T-helper 2 cell treated with Interferon-gamma antibody and Interleukin-4, amounts not matched to agents 5 μg/mL and 100 μg/mL, for 36 hours (primary cell): ENCODE results near the gene COL5A1.

Experiments
- DNase-seq: peaks from one replicate; pipeline ENCODE4 v3.0.0; 2021; ENCODE audit warnings: low spot score
- H3K27ac Mint-ChIP-seq: one replicate; pipeline ENCODE4 v1.8.0; 2021; ENCODE audit warnings: mild to moderate bottlenecking, mixed read lengths
- H3K27me3 Mint-ChIP-seq: one replicate; pipeline ENCODE4 v1.8.0; 2021; ENCODE audit warnings: low read depth, mixed read lengths
- H3K36me3 Mint-ChIP-seq: one replicate; pipeline ENCODE4 v1.8.0; 2021; ENCODE audit warnings: low read depth, mixed read lengths
- H3K4me1 Mint-ChIP-seq: one replicate; pipeline ENCODE4 v1.8.0; 2021; ENCODE audit warnings: low read depth, mixed read lengths
- H3K4me3 Mint-ChIP-seq: one replicate; pipeline ENCODE4 v1.8.0; 2022; ENCODE audit warnings: mild to moderate bottlenecking, moderate library complexity, mixed read lengths
- H3K9me3 Mint-ChIP-seq: one replicate; pipeline ENCODE4 v1.8.0; 2021; ENCODE audit warnings: mixed read lengths

Gene COL5A1

GRCh38 chr9:134756098-134756497 lies 114.5 kb downstream of the COL5A1 start:
- H3K9me3 Mint-ChIP-seq = peaks cover 17% of the 10 kb centered on the region
- H3K4me1 Mint-ChIP-seq = no peaks in the 10 kb centered on the region
- DNase-seq = no peak
- H3K4me3 Mint-ChIP-seq = no peak overlapping the region
- H3K27ac Mint-ChIP-seq = no peak overlapping the region
- no peaks in the 10 kb centered on the region for H3K36me3 Mint-ChIP-seq
- no peaks in the 10 kb centered on the region for H3K27me3 Mint-ChIP-seq

- no peak overlapping the region for H3K4me3 Mint-ChIP-seq
- peaks cover 20% of the 10 kb centered on the region for H3K9me3 Mint-ChIP-seq
- no peaks in the 10 kb centered on the region for H3K27me3 Mint-ChIP-seq
- no peaks in the 10 kb centered on the region for H3K36me3 Mint-ChIP-seq
- no peak overlapping the region for H3K27ac Mint-ChIP-seq
- H3K4me1 Mint-ChIP-seq = no peaks in the 10 kb centered on the region
- DNase-seq = no peak
Measured at GRCh38 chr9:134757216-134757975, 115.8 kb downstream of the COL5A1 start.

- Mint-ChIP-seq H3K27me3 (no peaks in the 10 kb centered on the region), H3K9me3 (peaks cover 20% of the 10 kb centered on the region), H3K4me1 (no peaks in the 10 kb centered on the region), H3K27ac (no peak overlapping the region), H3K4me3 (no peak overlapping the region), H3K36me3 (no peaks in the 10 kb centered on the region)
- no peak for DNase-seq
Measured at GRCh38 chr9:134758949-134759607, 117.5 kb downstream of the COL5A1 start.

GRCh38 chr9:134759913-134760312 lies 118.3 kb downstream of the COL5A1 start:
- H3K36me3 Mint-ChIP-seq = no peaks in the 10 kb centered on the region
- DNase-seq = no peak
- no peak overlapping the region for H3K4me3 Mint-ChIP-seq
- H3K4me1 Mint-ChIP-seq = no peaks in the 10 kb centered on the region
- no peak overlapping the region for H3K27ac Mint-ChIP-seq
- H3K27me3 Mint-ChIP-seq = no peaks in the 10 kb centered on the region
- peaks cover 20% of the 10 kb centered on the region for H3K9me3 Mint-ChIP-seq

GRCh38 chr9:134760750-134761420 lies 119.3 kb downstream of the COL5A1 start:
- Mint-ChIP-seq H3K4me1 (no peaks in the 10 kb centered on the region), H3K27me3 (no peaks in the 10 kb centered on the region), H3K36me3 (no peaks in the 10 kb centered on the region), H3K27ac (no peak overlapping the region), H3K9me3 (peaks cover 20% of the 10 kb centered on the region), H3K4me3 (no peak overlapping the region)
- no peak for DNase-seq

- H3K4me1 Mint-ChIP-seq = peaks cover 5% of the 10 kb centered on the region
- H3K27ac Mint-ChIP-seq = no peak overlapping the region
- H3K4me3 Mint-ChIP-seq = no peak overlapping the region
- peaks cover 16% of the 10 kb centered on the region for H3K9me3 Mint-ChIP-seq
- DNase-seq = no peak
- no peaks in the 10 kb centered on the region for H3K36me3 Mint-ChIP-seq
- H3K27me3 Mint-ChIP-seq = no peaks in the 10 kb centered on the region
Measured at GRCh38 chr9:134764473-134765269, 123.1 kb downstream of the COL5A1 start.

- no peak overlapping the region for H3K4me3 Mint-ChIP-seq
- H3K27me3 Mint-ChIP-seq = no peaks in the 10 kb centered on the region
- H3K4me1 Mint-ChIP-seq = peaks cover 7% of the 10 kb centered on the region
- DNase-seq = no peak
- no peaks in the 10 kb centered on the region for H3K36me3 Mint-ChIP-seq
- H3K9me3 Mint-ChIP-seq = peaks cover 6% of the 10 kb centered on the region
- no peak overlapping the region for H3K27ac Mint-ChIP-seq
Measured at GRCh38 chr9:134765785-134766184, 124.2 kb downstream of the COL5A1 start.

- Mint-ChIP-seq H3K4me1 (peaks cover 9% of the 10 kb centered on the region), H3K4me3 (no peak overlapping the region), H3K9me3 (no peaks in the 10 kb centered on the region), H3K36me3 (no peaks in the 10 kb centered on the region), H3K27me3 (no peaks in the 10 kb centered on the region), H3K27ac (no peak overlapping the region)
- DNase-seq = no peak
Measured at GRCh38 chr9:134766587-134766986, 125.0 kb downstream of the COL5A1 start.

- Mint-ChIP-seq H3K27me3 (peaks cover 2% of the 10 kb centered on the region), H3K9me3 (no peaks in the 10 kb centered on the region), H3K4me3 (no peak overlapping the region), H3K4me1 (peaks cover 9% of the 10 kb centered on the region), H3K36me3 (no peaks in the 10 kb centered on the region), H3K27ac (no peak overlapping the region)
- DNase-seq = no peak
Measured at GRCh38 chr9:134768332-134768708, 126.7 kb downstream of the COL5A1 start.

GRCh38 chr9:134768709-134769351 lies 127.2 kb downstream of the COL5A1 start:
- DNase-seq = no peak
- Mint-ChIP-seq H3K27me3 (peaks cover 2% of the 10 kb centered on the region), H3K4me3 (no peak overlapping the region), H3K4me1 (peaks cover 9% of the 10 kb centered on the region), H3K27ac (no peak overlapping the region), H3K9me3 (no peaks in the 10 kb centered on the region), H3K36me3 (no peaks in the 10 kb centered on the region)

GRCh38 chr9:134770972-134771971 lies 129.7 kb downstream of the COL5A1 start:
- no peak for DNase-seq
- peaks cover 2% of the 10 kb centered on the region for H3K27me3 Mint-ChIP-seq
- H3K4me3 Mint-ChIP-seq = no peak overlapping the region
- peaks cover 9% of the 10 kb centered on the region for H3K4me1 Mint-ChIP-seq
- no peaks in the 10 kb centered on the region for H3K36me3 Mint-ChIP-seq
- H3K27ac Mint-ChIP-seq = peak overlapping the region; percentile 49
- H3K9me3 Mint-ChIP-seq = no peaks in the 10 kb centered on the region

- no peak for DNase-seq
- Mint-ChIP-seq H3K27ac (no peak overlapping the region), H3K4me1 (peaks cover 9% of the 10 kb centered on the region), H3K27me3 (peaks cover 2% of the 10 kb centered on the region), H3K9me3 (no peaks in the 10 kb centered on the region), H3K36me3 (no peaks in the 10 kb centered on the region), H3K4me3 (no peak overlapping the region)
Measured at GRCh38 chr9:134772331-134772730, 130.7 kb downstream of the COL5A1 start.
